Astrocyte (in vitro differentiated cells and primary cell): Measurements from ENCODE around the gene ZFHX3. TPM values are rescaled to one million over a fixed set of nuclear protein-coding genes. Genes with fewer than 3 reads are reported as not detected.
A peak's percentile ranks its signal among the peaks of the same experiment; 100 is the strongest.

Source experiments
- DNase-seq: peaks from one replicate; pipeline ENCODE4 v3.0.0-alpha.2; 2010; ENCODE audit warnings: low read depth
- FAIRE-seq: peaks from 2 replicates; lab custom pipeline; 2011; peaks lifted over from hg19 to GRCh38; lab: Jason Lieb, UNC
- H2AFZ ChIP-seq: 2 replicates; pipeline ENCODE4 v1.6.0; 2012; ENCODE audit warnings: low read depth, low read length, inconsistent platforms
- H3K27ac ChIP-seq: 2 replicates; pipeline ENCODE4 v1.5.1; 2011; ENCODE audit warnings: low read depth, low read length, inconsistent platforms
- H3K27me3 ChIP-seq: 2 replicates; pipeline ENCODE4 v1.6.0; 2011; ENCODE audit warnings: low read length, inconsistent platforms; ENCODE audit not compliant: insufficient read depth
- H3K36me3 ChIP-seq: 2 replicates; pipeline ENCODE4 v1.5.1; 2011; ENCODE audit warnings: low read length, inconsistent platforms; ENCODE audit not compliant: insufficient read depth
- H3K4me1 ChIP-seq: 2 replicates; pipeline ENCODE4 v1.5.1; 2011; ENCODE audit warnings: low read length, inconsistent platforms; ENCODE audit not compliant: insufficient read depth
- H3K4me2 ChIP-seq: 2 replicates; pipeline ENCODE4 v1.6.0; 2012; ENCODE audit warnings: low read length, inconsistent platforms
- H3K4me3 ChIP-seq: 2 replicates; pipeline ENCODE4 v1.5.1; 2011; ENCODE audit warnings: low read depth, mild to moderate bottlenecking, low read length, inconsistent platforms; ENCODE audit not compliant: insufficient read depth
- H3K79me2 ChIP-seq: 2 replicates; pipeline ENCODE4 v1.6.0; 2012; ENCODE audit warnings: mild to moderate bottlenecking, low read length, inconsistent platforms; ENCODE audit not compliant: insufficient read depth
- H3K9ac ChIP-seq: 2 replicates; pipeline ENCODE4 v1.6.0; 2012; ENCODE audit warnings: mild to moderate bottlenecking, low read length, inconsistent platforms
- H3K9me3 ChIP-seq: 2 replicates; pipeline ENCODE4 v1.5.1; 2012; ENCODE audit warnings: low read depth, mild to moderate bottlenecking, low read length, inconsistent platforms; ENCODE audit not compliant: insufficient read depth
- H4K20me1 ChIP-seq: 2 replicates; pipeline ENCODE4 v1.6.0; 2012; ENCODE audit warnings: low read length, inconsistent platforms; ENCODE audit not compliant: insufficient read depth
- H3K27ac Mint-ChIP-seq: one replicate; pipeline ENCODE4 v1.8.0; 2021; ENCODE audit warnings: mild to moderate bottlenecking, mixed read lengths; ENCODE audit not compliant: unreplicated experiment
- H3K27me3 Mint-ChIP-seq: one replicate; pipeline ENCODE4 v1.8.0; 2021; ENCODE audit warnings: low read depth, mixed read lengths; ENCODE audit not compliant: unreplicated experiment
- H3K36me3 Mint-ChIP-seq: one replicate; pipeline ENCODE4 v1.8.0; 2021; ENCODE audit warnings: low read depth, mixed read lengths; ENCODE audit not compliant: unreplicated experiment
- H3K4me1 Mint-ChIP-seq: one replicate; pipeline ENCODE4 v1.8.0; 2021; ENCODE audit warnings: low read depth, mixed read lengths; ENCODE audit not compliant: unreplicated experiment
- H3K4me3 Mint-ChIP-seq: one replicate; pipeline ENCODE4 v1.8.0; 2021; ENCODE audit warnings: mild to moderate bottlenecking, moderate library complexity, mixed read lengths; ENCODE audit not compliant: unreplicated experiment
- H3K9me3 Mint-ChIP-seq: one replicate; pipeline ENCODE4 v1.8.0; 2021; ENCODE audit warnings: mild to moderate bottlenecking, mixed read lengths; ENCODE audit not compliant: unreplicated experiment
- EZH2 ChIP-seq: IDR thresholded peaks from 2 replicates; pipeline ENCODE4 v1.6.1; 2012; ENCODE audit warnings: mild to moderate bottlenecking, low read length, inconsistent platforms; ENCODE audit not compliant: insufficient read depth
- total RNA-seq: library from RNA; stranded (reverse); gene quantifications from 2 replicates; pipeline ENCODE4 v1.2.1, GENCODE V29; 2021
- TF ChIP-seq, protein P1 (sequence below): IDR thresholded peaks from 2 replicates; pipeline ENCODE4 v1.5.1; 2011; ENCODE audit warnings: low read depth, mild to moderate bottlenecking, inconsistent platforms, low read length, moderate library complexity; ENCODE audit not compliant: insufficient read depth

The ZFHX3 gene
- total RNA-seq, 1 donor from 2014 or later: 19.7 TPM

DNA sequence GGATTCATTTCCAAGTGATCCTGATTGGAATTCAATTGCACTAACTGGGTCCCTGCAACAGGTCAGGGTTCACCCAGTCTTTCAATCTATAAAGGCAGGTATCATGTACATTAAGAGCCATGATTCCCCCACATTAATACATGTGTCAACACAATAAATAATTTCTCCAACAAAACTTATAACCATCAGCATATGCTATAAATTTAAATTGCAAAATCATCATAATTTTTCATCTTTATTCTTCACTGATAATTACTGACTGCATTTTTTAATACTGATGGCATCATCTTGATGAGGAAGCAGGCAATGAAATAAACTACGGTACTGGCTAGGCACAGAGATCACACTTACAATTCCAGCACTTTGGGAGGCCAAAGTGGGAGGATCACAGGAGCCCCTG lies 59.4 kb downstream of the ZFHX3 start:
- H3K27ac ChIP-seq: no peak overlapping the region

DNA sequence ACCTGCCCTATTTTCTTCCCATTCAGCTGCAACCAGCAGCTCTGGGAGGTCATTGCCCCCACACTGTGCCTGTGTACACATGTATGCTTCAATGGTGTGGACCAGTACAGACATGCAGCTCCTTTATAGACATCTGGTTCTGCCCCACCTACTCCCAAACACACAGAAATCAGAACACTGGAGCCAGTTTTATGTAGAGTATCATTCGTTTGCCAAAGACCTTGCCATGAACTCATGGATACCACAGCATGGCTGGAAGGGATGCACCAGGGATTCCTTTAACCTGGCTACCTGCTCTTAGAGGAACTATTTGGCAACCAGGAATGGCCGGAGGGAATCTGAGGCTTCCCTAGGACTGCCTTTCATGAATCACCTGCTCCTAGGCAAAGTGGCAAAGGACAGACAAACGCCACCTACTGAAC lies 60.4 kb downstream of the ZFHX3 start:
- H4K20me1 ChIP-seq: peaks cover 42% of the 10 kb centered on the region
- no peak overlapping the region for H3K27ac ChIP-seq
- FAIRE-seq (no peak), DNase-seq (no peak)
- no peaks in the 10 kb centered on the region for H3K9me3 ChIP-seq
- H3K4me3 Mint-ChIP-seq: no peak overlapping the region
- H3K79me2 ChIP-seq: peaks cover 84% of the 10 kb centered on the region
- H3K27ac Mint-ChIP-seq: no peak overlapping the region
- no peak overlapping the region for H2AFZ ChIP-seq
- no peaks in the 10 kb centered on the region for H3K27me3 Mint-ChIP-seq
- no peak overlapping the region for H3K4me3 ChIP-seq
- H3K4me1 Mint-ChIP-seq: peaks cover 37% of the 10 kb centered on the region
- no peaks in the 10 kb centered on the region for H3K36me3 ChIP-seq
- peaks cover 1% of the 10 kb centered on the region for H3K9me3 Mint-ChIP-seq
- peaks cover 5% of the 10 kb centered on the region for H3K36me3 Mint-ChIP-seq
- H3K9ac ChIP-seq: no peak overlapping the region
- H3K27me3 ChIP-seq: no peaks in the 10 kb centered on the region
- H3K4me2 ChIP-seq: no peak overlapping the region
- no peak for TF ChIP-seq EZH2
- TF ChIP-seq, protein P1, sequence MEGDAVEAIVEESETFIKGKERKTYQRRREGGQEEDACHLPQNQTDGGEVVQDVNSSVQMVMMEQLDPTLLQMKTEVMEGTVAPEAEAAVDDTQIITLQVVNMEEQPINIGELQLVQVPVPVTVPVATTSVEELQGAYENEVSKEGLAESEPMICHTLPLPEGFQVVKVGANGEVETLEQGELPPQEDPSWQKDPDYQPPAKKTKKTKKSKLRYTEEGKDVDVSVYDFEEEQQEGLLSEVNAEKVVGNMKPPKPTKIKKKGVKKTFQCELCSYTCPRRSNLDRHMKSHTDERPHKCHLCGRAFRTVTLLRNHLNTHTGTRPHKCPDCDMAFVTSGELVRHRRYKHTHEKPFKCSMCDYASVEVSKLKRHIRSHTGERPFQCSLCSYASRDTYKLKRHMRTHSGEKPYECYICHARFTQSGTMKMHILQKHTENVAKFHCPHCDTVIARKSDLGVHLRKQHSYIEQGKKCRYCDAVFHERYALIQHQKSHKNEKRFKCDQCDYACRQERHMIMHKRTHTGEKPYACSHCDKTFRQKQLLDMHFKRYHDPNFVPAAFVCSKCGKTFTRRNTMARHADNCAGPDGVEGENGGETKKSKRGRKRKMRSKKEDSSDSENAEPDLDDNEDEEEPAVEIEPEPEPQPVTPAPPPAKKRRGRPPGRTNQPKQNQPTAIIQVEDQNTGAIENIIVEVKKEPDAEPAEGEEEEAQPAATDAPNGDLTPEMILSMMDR: no peak
- peaks cover 48% of the 10 kb centered on the region for H3K4me1 ChIP-seq

More for the DNA sequence above, 59.4 kb downstream of the ZFHX3 start:
- FAIRE-seq (no peak), DNase-seq (no peak)
- H3K27me3 Mint-ChIP-seq: no peaks in the 10 kb centered on the region
- no peak overlapping the region for H3K4me2 ChIP-seq
- no peak overlapping the region for H3K4me3 ChIP-seq
- H2AFZ ChIP-seq: no peak overlapping the region
- peaks cover 40% of the 10 kb centered on the region for H3K4me1 Mint-ChIP-seq
- H3K36me3 ChIP-seq: no peaks in the 10 kb centered on the region
- H3K79me2 ChIP-seq: peaks cover 84% of the 10 kb centered on the region
- H4K20me1 ChIP-seq: peaks cover 38% of the 10 kb centered on the region
- no peak overlapping the region for H3K4me3 Mint-ChIP-seq
- H3K9me3 ChIP-seq: no peaks in the 10 kb centered on the region
- no peak overlapping the region for H3K27ac Mint-ChIP-seq
- peaks cover 4% of the 10 kb centered on the region for H3K36me3 Mint-ChIP-seq
- no peaks in the 10 kb centered on the region for H3K9me3 Mint-ChIP-seq
- peaks cover 45% of the 10 kb centered on the region for H3K4me1 ChIP-seq
- H3K27me3 ChIP-seq: no peaks in the 10 kb centered on the region
- TF ChIP-seq EZH2: no peak
- H3K9ac ChIP-seq: no peak overlapping the region

DNA sequence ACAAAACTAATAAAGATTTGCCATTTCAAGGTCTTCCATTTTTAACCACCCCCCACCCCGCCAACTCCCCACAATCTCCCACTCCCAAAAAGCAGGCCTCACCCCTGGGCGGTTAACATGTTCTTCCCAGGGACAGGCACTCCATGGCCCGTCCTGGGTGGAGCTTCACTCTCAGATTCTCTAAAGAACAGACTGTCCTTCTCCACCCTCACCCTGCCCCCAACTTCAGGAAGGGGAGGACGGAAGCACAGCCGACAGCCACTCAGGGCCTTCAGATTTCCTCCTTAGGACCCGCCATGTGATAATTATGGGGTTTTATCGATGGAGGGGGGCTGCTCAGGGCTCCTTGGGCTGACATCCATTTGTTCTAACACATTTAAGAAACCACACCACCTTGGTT lies 61.9 kb downstream of the ZFHX3 start:
- no peak overlapping the region for H3K4me3 Mint-ChIP-seq
- H3K27ac Mint-ChIP-seq: no peak overlapping the region
- peaks cover 5% of the 10 kb centered on the region for H3K36me3 Mint-ChIP-seq
- H3K4me1 Mint-ChIP-seq: peaks cover 24% of the 10 kb centered on the region
- Histone ChIP-seq H3K4me3 (no peak overlapping the region), H2AFZ (no peak overlapping the region), H3K4me1 (peaks cover 34% of the 10 kb centered on the region), H4K20me1 (peaks cover 56% of the 10 kb centered on the region), H3K9ac (no peak overlapping the region), H3K4me2 (peak overlapping the region; percentile 65), H3K79me2 (peaks cover 84% of the 10 kb centered on the region), H3K9me3 (no peaks in the 10 kb centered on the region), H3K36me3 (no peaks in the 10 kb centered on the region), H3K27ac (no peak overlapping the region), H3K27me3 (no peaks in the 10 kb centered on the region)
- FAIRE-seq: no peak
- no peaks in the 10 kb centered on the region for H3K27me3 Mint-ChIP-seq
- H3K9me3 Mint-ChIP-seq: peaks cover 1% of the 10 kb centered on the region
- DNase-seq: no peak
- no peak for TF ChIP-seq EZH2
- TF ChIP-seq, protein P1: no peak
